ENCODE results near the gene CERS3.

The CERS3 gene

DNA sequence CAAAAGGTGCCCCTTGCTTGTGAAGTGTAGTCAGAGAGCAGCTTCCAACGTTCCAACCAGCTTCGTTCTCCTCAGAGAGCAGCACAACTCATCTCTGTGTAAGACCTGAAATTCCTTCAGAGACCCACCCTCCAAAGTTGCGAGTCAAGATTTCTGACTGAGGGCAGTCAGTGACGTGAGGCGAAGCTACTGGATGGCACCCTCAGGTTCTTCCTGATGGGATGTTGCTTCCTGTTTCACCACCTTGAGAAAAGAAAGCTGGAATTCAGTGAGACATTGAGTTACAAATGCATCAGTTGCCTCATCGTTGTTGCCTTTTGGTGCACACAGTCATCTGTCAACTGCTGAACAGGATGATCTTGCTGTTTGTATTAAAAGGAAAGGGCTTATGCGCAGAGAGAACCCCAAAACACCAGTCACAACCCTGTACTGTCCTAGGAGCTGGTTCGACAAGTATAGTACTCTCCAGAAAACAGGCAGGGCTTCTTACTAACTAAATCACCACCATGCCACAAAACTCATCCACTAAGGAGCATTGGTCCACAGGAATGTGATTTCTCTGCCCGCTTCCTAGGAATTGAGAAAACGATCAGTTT is at the start of gene CERS3:
Gene CERS3, minus strand, starts transcription at position 118 of the 596 bp plus-strand sequence. CDS start 27,101 bp downstream, outside the sequence.
- H3K27ac ChIP-seq: no peak within 1 kb of the TSS
- TF ChIP-seq ZFX (IDR thresholded peaks at IDR 0.05) (no peak), CTCF (conservative IDR thresholded peaks at IDR 0.05) (no peak)

DNA sequence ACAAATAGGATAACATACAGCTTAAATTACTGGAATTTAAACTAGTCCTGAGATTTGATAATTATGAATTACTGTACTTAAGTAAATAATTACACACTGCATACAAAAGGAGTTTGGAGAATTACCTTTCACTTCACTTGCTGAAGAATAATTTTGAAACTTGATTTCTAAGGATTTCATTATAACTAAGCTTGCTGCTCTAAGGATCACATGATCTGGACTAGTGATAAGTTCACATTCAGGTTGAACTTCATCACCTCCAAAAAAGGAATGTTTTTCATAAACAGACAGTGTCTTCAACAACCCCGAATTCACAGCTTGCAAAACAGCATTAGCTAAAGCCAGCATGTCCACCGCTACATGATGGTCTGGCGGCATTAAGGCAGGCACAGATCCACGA is 44.8 kb upstream of the CERS3 start:
- no peak overlapping the region for H3K27ac ChIP-seq
- TF ChIP-seq CTCF (conservative IDR thresholded peaks at IDR 0.05): no peak
- TF ChIP-seq ZFX (IDR thresholded peaks at IDR 0.05): no peak

DNA sequence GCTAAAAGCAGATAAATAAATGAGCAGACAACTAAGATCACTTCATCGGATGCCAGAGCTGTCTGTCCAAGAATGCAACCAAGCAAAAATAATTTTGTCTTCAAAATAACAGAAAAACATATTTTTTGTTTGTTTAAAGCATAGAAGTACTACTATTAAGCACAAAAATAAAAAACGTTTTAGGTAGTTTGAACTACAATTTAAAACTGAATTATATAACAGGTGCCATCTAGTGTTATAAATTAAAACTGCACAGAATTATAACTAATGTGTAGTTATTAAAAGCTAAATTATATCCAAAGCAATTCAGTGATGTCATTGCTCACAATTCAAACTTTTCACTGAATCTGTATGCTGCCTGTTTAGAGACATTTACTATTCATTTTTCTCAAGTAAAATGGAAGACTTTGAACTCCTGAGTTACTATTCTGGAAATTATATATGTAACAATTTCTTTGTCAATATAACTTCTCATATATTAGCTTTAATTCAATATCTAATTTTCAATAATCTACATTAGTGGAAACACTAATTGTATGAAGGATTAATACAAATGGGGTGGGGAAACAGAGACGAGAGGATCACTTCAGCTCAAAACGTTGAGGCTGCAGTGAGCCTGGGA is 43.7 kb upstream of the CERS3 start:
- TF ChIP-seq ZFX (IDR thresholded peaks at IDR 0.05): no peak
- peak; percentile 78 for TF ChIP-seq CTCF (conservative IDR thresholded peaks at IDR 0.05)

DNA sequence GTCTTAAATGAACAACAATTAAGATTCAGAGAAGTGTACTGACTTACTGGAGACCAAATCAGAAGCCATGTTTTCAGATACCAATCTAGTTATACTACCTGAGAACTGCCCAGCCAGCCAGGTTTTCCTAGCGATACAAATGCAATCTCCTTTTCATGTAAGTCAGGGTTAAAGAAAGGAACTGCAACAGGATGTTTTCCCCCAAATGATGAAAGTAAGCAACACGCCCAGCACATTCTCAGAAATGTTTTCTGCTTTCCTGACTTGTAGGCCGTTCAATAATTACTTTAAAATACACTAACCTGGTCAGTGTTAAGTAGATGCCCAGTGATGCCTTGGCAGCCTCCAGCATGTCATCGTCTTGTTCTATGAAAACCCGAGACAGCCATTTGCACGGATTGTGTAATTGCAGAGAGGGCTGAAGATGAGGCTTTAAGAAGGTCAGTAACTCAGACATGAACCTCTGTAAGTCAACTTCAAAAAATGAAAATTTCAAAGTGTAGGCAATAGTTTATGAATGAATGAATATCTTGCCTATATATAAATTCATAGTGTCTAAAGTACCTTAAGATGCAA is 42.9 kb upstream of the CERS3 start:
- TF ChIP-seq CTCF (conservative IDR thresholded peaks at IDR 0.05) (no peak), ZFX (IDR thresholded peaks at IDR 0.05) (no peak)
- H3K27ac ChIP-seq: no peak overlapping the region

More for the DNA sequence above, 43.7 kb upstream of the CERS3 start:
- no peak overlapping the region for H3K27ac ChIP-seq

DNA sequence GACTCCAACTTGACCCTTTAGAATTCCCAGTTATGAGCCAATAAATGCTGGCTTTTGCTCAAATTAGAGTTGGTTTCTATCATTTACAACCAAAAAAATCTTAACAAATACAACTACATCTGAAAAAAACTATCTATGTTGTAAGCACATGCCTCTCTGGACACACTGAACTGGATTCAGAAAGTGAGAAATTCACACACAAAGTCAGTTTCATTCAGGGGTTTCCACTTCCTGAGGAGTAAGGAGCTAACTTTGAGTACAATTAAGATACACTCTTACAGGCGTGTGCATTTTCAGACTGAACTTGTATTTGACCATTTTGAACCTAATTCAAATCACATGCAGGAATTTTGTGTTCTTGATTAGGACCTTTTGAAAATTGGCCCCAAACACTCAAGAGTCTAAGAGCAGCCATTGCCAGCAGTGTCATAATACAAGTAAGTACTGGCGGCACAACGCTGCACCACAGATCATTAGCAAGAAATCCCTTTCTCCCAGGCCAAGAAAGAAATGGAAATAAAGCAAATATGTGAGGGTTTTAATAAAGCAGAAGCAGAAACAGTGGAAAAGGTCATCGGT is 42.1 kb upstream of the CERS3 start:
- no peak overlapping the region for H3K27ac ChIP-seq
- TF ChIP-seq ZFX (IDR thresholded peaks at IDR 0.05) (no peak), CTCF (conservative IDR thresholded peaks at IDR 0.05) (no peak)

GRCh38 chr15:100570275-100570674 is 41.5 kb upstream of the CERS3 start:
- H3K27ac ChIP-seq: no peak overlapping the region
- TF ChIP-seq CTCF (conservative IDR thresholded peaks at IDR 0.05) (no peak), ZFX (IDR thresholded peaks at IDR 0.05) (no peak)

DNA sequence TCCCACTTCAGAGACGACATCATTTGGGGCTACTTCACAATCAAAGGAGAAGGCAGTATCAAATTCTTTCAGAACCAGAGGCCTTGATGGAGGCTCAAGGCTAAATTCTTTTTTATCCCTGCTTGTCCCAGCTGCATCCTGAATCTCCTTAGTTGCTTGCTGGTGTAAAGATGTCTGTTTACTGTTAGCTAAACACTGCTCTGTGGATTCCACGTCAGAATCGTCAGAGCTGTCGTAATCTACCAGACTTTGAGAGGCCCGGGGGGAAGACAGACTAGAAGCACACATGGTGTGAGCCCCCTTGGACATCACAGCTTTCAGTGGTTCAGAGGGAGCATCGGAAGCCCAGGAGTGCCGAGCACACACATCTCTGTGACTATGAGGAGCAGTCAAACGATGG is 40.6 kb upstream of the CERS3 start:
- no peak for TF ChIP-seq CTCF (conservative IDR thresholded peaks at IDR 0.05)
- no peak for TF ChIP-seq ZFX (IDR thresholded peaks at IDR 0.05)
- no peak overlapping the region for H3K27ac ChIP-seq

Measured in C4-2B (cell line).